MM.1S (cell line): Measurements from ENCODE around the gene TTC38.

Experiments
- EZH2 ChIP-seq: fragments of 300-600 bp; sonication (generic); optimal IDR thresholded peaks from 2 replicates; pipeline ENCODE3; 2017; ENCODE audit warnings: low read depth, mild to moderate bottlenecking, antibody characterized with exemption, low read length, mixed read lengths
- TF ChIP-seq, protein P1 (sequence below): fragments of 300-600 bp; sonication (generic); IDR thresholded peaks from 2 replicates; pipeline ENCODE4 v1.5.1; 2016; ENCODE audit warnings: antibody characterized with exemption, low read length, mixed read lengths

DNA sequence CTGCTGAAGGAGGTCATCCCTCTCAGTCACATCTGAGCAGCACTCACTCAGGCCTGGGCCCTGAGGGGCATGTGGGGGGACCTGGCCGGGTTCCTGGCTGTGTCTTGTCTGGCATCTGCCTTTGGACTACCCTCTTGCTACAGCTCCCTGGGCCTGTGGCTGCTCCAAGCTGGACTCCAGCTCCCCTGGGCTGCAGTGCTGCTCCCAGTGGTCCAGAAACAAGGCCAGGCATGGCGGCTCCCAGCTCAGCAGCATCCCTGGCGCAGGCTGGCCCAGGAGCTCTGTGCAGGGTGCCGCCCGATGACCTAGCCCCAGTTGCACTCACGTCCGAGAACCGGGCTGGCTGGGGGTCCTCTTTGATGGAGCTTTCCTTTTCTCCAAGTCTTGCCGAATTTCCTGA, 23.0 kb upstream of the TTC38 start:
- no peak for TF ChIP-seq EZH2
- TF ChIP-seq, protein P1, sequence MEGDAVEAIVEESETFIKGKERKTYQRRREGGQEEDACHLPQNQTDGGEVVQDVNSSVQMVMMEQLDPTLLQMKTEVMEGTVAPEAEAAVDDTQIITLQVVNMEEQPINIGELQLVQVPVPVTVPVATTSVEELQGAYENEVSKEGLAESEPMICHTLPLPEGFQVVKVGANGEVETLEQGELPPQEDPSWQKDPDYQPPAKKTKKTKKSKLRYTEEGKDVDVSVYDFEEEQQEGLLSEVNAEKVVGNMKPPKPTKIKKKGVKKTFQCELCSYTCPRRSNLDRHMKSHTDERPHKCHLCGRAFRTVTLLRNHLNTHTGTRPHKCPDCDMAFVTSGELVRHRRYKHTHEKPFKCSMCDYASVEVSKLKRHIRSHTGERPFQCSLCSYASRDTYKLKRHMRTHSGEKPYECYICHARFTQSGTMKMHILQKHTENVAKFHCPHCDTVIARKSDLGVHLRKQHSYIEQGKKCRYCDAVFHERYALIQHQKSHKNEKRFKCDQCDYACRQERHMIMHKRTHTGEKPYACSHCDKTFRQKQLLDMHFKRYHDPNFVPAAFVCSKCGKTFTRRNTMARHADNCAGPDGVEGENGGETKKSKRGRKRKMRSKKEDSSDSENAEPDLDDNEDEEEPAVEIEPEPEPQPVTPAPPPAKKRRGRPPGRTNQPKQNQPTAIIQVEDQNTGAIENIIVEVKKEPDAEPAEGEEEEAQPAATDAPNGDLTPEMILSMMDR: no peak
